NCI-H2107 treated with DMSO at 0.1 percent for 48 hours (cell line): ENCODE measurements around the gene TNK2.

ENCODE experiments used
- DNase-seq: peaks from one replicate; lab custom pipeline; 2025; ENCODE audit not compliant: unreplicated experiment; lab: John Stamatoyannopoulos, UW

Gene TNK2

GRCh38 chr3:195854628-195855294 is 53.6 kb downstream of the TNK2 start:
- no peak for DNase-seq

GRCh38 chr3:195853996-195854395 is 54.4 kb downstream of the TNK2 start:
- DNase-seq, result no peak

GRCh38 chr3:195853036-195853435 is 55.3 kb downstream of the TNK2 start:
- no peak for DNase-seq

- DNase-seq, result peak; percentile 99
Measured at GRCh38 chr3:195850857-195851543, 57.4 kb downstream of the TNK2 start.

GRCh38 chr3:195849322-195850074 is 58.9 kb downstream of the TNK2 start:
- peak; percentile 36 for DNase-seq

- DNase-seq, result no peak
Measured at GRCh38 chr3:195847055-195847950, 61.0 kb downstream of the TNK2 start.

- no peak for DNase-seq
Measured at GRCh38 chr3:195845483-195845882, 62.9 kb downstream of the TNK2 start.

GRCh38 chr3:195844671-195845218 is 63.6 kb downstream of the TNK2 start:
- no peak for DNase-seq

GRCh38 chr3:195839260-195840010 is 68.9 kb downstream of the TNK2 start:
- DNase-seq, result no peak

- DNase-seq, result no peak
Measured at GRCh38 chr3:195838714-195839113, 69.6 kb downstream of the TNK2 start.

- no peak for DNase-seq
Measured at GRCh38 chr3:195836476-195837135, 71.7 kb downstream of the TNK2 start.

- DNase-seq, result no peak
Measured at GRCh38 chr3:195835791-195836190, 72.6 kb downstream of the TNK2 start.

GRCh38 chr3:195834675-195835583 is 73.4 kb downstream of the TNK2 start:
- no peak for DNase-seq

- no peak for DNase-seq
Measured at GRCh38 chr3:195829897-195830254, 78.5 kb downstream of the TNK2 start.

GRCh38 chr3:195828762-195829161 is 79.6 kb downstream of the TNK2 start:
- no peak for DNase-seq

GRCh38 chr3:195825857-195826804 is 82.2 kb downstream of the TNK2 start:
- no peak for DNase-seq

GRCh38 chr3:195825191-195825588 is 83.2 kb downstream of the TNK2 start:
- DNase-seq, result no peak
